Endothelial cell of umbilical vein (primary cell): ENCODE results near the gene HPSE2. TPM values are rescaled to one million over a fixed set of nuclear protein-coding genes. Genes with fewer than 3 reads are reported as not detected.

Experiments used
- BruUV-seq: library from RNA; stranded (reverse); fragments of 400-500 nt; replicated peaks from 2 replicates; lab custom pipeline; 2021; lab: Mats Ljungman, UMichigan
- CTCF ChIA-PET: fragments of 300-600, 350-600 bp; sonication (Branson Sonifier 250); formaldehyde crosslinking; loops from one replicate; lab custom pipeline; 2021; ENCODE audit warnings: antibody characterized with exemption, inconsistent platforms; lab: Charles Lee
- POLR2A ChIA-PET: fragments of 300-600, 350-600 bp; sonication (Branson Sonifier 250); formaldehyde crosslinking; loops from one replicate; lab custom pipeline; 2021; ENCODE audit warnings: antibody characterized with exemption, inconsistent platforms; lab: Charles Lee
- DNase-seq: peaks from one replicate; pipeline ENCODE4 v3.0.0-alpha.2; 2011; ENCODE audit warnings: low read depth, low spot score
- FAIRE-seq: peaks from 2 replicates; lab custom pipeline; 2011; peaks lifted over from hg19 to GRCh38; lab: Jason Lieb, UNC
- H2AFZ ChIP-seq: 2 replicates; pipeline ENCODE4 v1.6.0; 2012; ENCODE audit warnings: low read depth, low read length, control low read depth, inconsistent platforms
- H3K27ac ChIP-seq: 2 replicates; pipeline ENCODE4 v1.5.1; 2011; ENCODE audit warnings: low read depth, mild to moderate bottlenecking, control low read depth, low read length, moderate library complexity; ENCODE audit not compliant: insufficient read depth
- H3K27me3 ChIP-seq, 2 experiments: 2 replicates each; pipeline versions ENCODE4 v1.6.0 to v1.6.1; 2011; ENCODE audit warnings: low read length in 2 of 2, mixed read lengths in 1 of 2; ENCODE audit not compliant: control insufficient read depth in 2 of 2, insufficient read depth in 2 of 2
- H3K36me3 ChIP-seq, 2 experiments: 2 replicates in 1 of 2; 3 replicates in 1 of 2; pipeline ENCODE4 v1.5.1; 2011; ENCODE audit warnings: low read length in 2 of 2, mild to moderate bottlenecking in 1 of 2, moderate library complexity in 1 of 2; ENCODE audit not compliant: control insufficient read depth in 2 of 2, insufficient read depth in 2 of 2; ENCODE audit errors: extremely low read depth in 1 of 2
- H3K4me1 ChIP-seq: 3 replicates; pipeline ENCODE4 v1.5.1; 2011; ENCODE audit warnings: mild to moderate bottlenecking, low read length; ENCODE audit not compliant: control insufficient read depth, insufficient read depth; ENCODE audit errors: extremely low read depth
- H3K4me2 ChIP-seq: 2 replicates; pipeline ENCODE4 v1.6.1; 2011; ENCODE audit warnings: low read length, control low read depth, mixed read lengths; ENCODE audit not compliant: insufficient read depth
- H3K4me3 ChIP-seq, 3 experiments: fragments of 200-600 bp in 1 of 3; sonication (generic), shearing (Covaris generic) in 1 of 3; replicated peaks in 1 of 3; 2 replicates each; pipeline ENCODE4 v1.5.1; 2011 to 2016; ENCODE audit warnings: control low read depth in 3 of 3, low read length in 3 of 3, mild to moderate bottlenecking in 2 of 3, inconsistent platforms in 1 of 3, low read depth in 1 of 3, moderate library complexity in 1 of 3; ENCODE audit not compliant: insufficient read depth in 1 of 3
- H3K79me2 ChIP-seq: 2 replicates; pipeline ENCODE4 v1.6.0; 2012; ENCODE audit warnings: low read length, inconsistent platforms; ENCODE audit not compliant: control insufficient read depth, insufficient read depth
- H3K9ac ChIP-seq: replicated peaks from 2 replicates; pipeline ENCODE3; 2011; ENCODE audit warnings: low read length, control low read depth; ENCODE audit not compliant: insufficient read depth; ENCODE audit errors: extremely low read depth
- H3K9me1 ChIP-seq: replicated peaks from 3 replicates; pipeline ENCODE4 v1.6.0; 2011; ENCODE audit warnings: mild to moderate bottlenecking, low read length; ENCODE audit not compliant: control insufficient read depth, insufficient read depth; ENCODE audit errors: extremely low read depth
- H3K9me3 ChIP-seq: replicated peaks from 2 replicates; pipeline ENCODE4 v1.5.1; 2012; ENCODE audit warnings: low read length, inconsistent platforms; ENCODE audit not compliant: control insufficient read depth, insufficient read depth
- H4K20me1 ChIP-seq: replicated peaks from 2 replicates; pipeline ENCODE3; 2011; ENCODE audit warnings: mild to moderate bottlenecking, low read length; ENCODE audit not compliant: control insufficient read depth, insufficient read depth; ENCODE audit errors: extremely low read depth
- CTCF ChIP-seq, 2 donors: IDR thresholded peaks; 1 replicate in 1 of 2; 2 replicates in 1 of 2; pipeline ENCODE4 v1.5.1; 2011; ENCODE audit warnings: low read length in 2 of 2, mild to moderate bottlenecking in 2 of 2, moderate library complexity in 2 of 2, control low read depth in 1 of 2, inconsistent platforms in 1 of 2, low read depth in 1 of 2; ENCODE audit not compliant: insufficient read depth in 1 of 2; ENCODE audit errors: extremely low read depth in 1 of 2
- EZH2 ChIP-seq: IDR thresholded peaks from 2 replicates; pipeline ENCODE4 v1.6.1; 2012; ENCODE audit warnings: borderline replicate concordance, low read depth, mild to moderate bottlenecking, moderate library complexity, low read length, inconsistent platforms; ENCODE audit not compliant: severe bottlenecking
- FOS ChIP-seq: IDR thresholded peaks from 2 replicates; pipeline ENCODE4 v1.6.1; 2011; ENCODE audit warnings: mild to moderate bottlenecking, low read length, moderate library complexity, borderline replicate concordance; ENCODE audit not compliant: insufficient read depth
- GATA2 ChIP-seq: IDR thresholded peaks from 2 replicates; pipeline ENCODE4 v1.7.0; 2011; ENCODE audit warnings: low read depth, mild to moderate bottlenecking, moderate library complexity, mixed read lengths, low read length; ENCODE audit not compliant: insufficient read length, insufficient read depth
- JUN ChIP-seq: IDR thresholded peaks from 2 replicates; pipeline ENCODE4 v1.6.1; 2011; ENCODE audit warnings: borderline replicate concordance, low read depth; ENCODE audit not compliant: insufficient read length, insufficient read depth
- MYC ChIP-seq: IDR thresholded peaks from one replicate; pipeline ENCODE4 v1.6.1; 2011; ENCODE audit warnings: mild to moderate bottlenecking, low read depth, low read length
- POLR2A ChIP-seq: IDR thresholded peaks from 2 replicates; pipeline ENCODE4 v1.6.1; 2012; ENCODE audit warnings: low read depth, mild to moderate bottlenecking, control low read depth, low read length
- POLR2AphosphoS5 ChIP-seq: IDR thresholded peaks from 2 replicates; pipeline ENCODE4 v1.6.1; 2012; ENCODE audit warnings: low read depth, mild to moderate bottlenecking, control low read depth, low read length, moderate library complexity; ENCODE audit not compliant: insufficient read depth
- dilution Hi-C: fragments of 300-500 bp; cut with MboI; formaldehyde crosslinking; loops from one replicate; pipeline ENCODE4 v1.15.0; 2019; ENCODE audit warnings: low sequenced_read_pairs; ENCODE audit not compliant: extremely low pct_ligation_motif_present
- intact Hi-C: fragments of 100-400 bp; cut with micrococcal nuclease; formaldehyde crosslinking; loops from one replicate; pipeline ENCODE4 v1.10.0; 2022
- polyA plus RNA-seq, 4 experiments: library from polyadenylated mRNA; depleted of rRNA in 3 of 4; stranded (reverse) in 3 of 4; unstranded in 1 of 4; fragments of >200 nt; gene quantifications; 2 replicates each; pipeline versions ENCODE4 v1.2.1 to v1.2.3, GENCODE V29; 2011 to 2012; ENCODE audit warnings: missing spikeins in 1 of 4
- total RNA-seq: library from RNA; stranded (reverse); gene quantifications from 2 replicates; pipeline ENCODE4 v1.2.3, GENCODE V29; 2021
- TF ChIP-seq, protein P1 (sequence below): IDR thresholded peaks from 2 replicates; pipeline ENCODE4 v1.6.1; 2011; ENCODE audit not compliant: insufficient read depth, insufficient read length

HPSE2 gene
- total and polyA plus RNA-seq, 2 donors (not counting 3 experiments of a cell fraction or from before 2014, with no cell fraction given) = not detected

DNA sequence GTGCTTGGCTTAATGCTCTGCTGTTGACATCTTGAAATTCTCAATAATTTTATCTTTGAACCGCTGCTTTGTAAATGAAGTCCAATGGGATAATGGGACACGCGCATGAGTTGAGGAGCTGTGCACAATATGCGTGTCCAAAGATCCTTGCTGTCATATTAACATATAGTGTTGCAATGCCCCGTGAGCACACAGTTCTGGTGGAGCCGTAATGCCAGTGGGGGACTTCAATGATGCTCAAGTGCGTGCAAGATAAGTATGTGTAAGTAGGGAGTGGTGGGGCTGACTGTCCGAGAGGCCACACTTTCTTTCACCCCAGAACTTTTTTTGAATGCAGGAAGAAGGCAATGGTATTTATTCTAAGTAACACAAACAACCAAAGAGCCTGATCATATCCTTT is 711.5 kb downstream of the HPSE2 start:
- H3K4me3 ChIP-seq = no peak overlapping the region
- dilution Hi-C loops = no loop called here

GRCh38 chr10:98519841-98520240 is 715.8 kb downstream of the HPSE2 start:
- intact Hi-C loops = no loop called here
- TF ChIP-seq CTCF (IDR thresholded peaks at IDR 0.05; ENCODE audit: extremely low read depth in 1 of 2, insufficient read depth in 1 of 2, low read depth in 1 of 2, low read length in 2 of 2) (no peak), POLR2A (no peak), POLR2AphosphoS5 (no peak), GATA2 (no peak), MYC (no peak), FOS (no peak), EZH2 (no peak), JUN (no peak)
- TF ChIP-seq, protein P1, sequence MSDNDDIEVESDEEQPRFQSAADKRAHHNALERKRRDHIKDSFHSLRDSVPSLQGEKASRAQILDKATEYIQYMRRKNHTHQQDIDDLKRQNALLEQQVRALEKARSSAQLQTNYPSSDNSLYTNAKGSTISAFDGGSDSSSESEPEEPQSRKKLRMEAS = no peak
- POLR2A ChIA-PET = no interaction called here
- H3K4me1 ChIP-seq = no peaks in the 10 kb centered on the region
- no peak for FAIRE-seq
- H3K9ac ChIP-seq = no peak overlapping the region
- H2AFZ ChIP-seq = no peak overlapping the region
- H3K27ac ChIP-seq = no peak overlapping the region
- dilution Hi-C loops = no loop called here
- H3K79me2 ChIP-seq = no peaks in the 10 kb centered on the region
- H3K9me3 ChIP-seq = no peaks in the 10 kb centered on the region
- H3K27me3 ChIP-seq = no peaks in the 10 kb centered on the region
- BruUV-seq = no TSS peak
- no peaks in the 10 kb centered on the region for H3K36me3 ChIP-seq
- no peaks in the 10 kb centered on the region for H3K9me1 ChIP-seq
- no peak for DNase-seq
- no peaks in the 10 kb centered on the region for H4K20me1 ChIP-seq
- CTCF ChIA-PET = interaction anchor here (0.9 to 1.6 kb wide), 3 partner anchors 10 to 727 kb away, joined by 3 to 5 read pairs (median 3); no protein-coding TSS in a partner anchor
- no peak overlapping the region for H3K4me3 ChIP-seq
- no peak overlapping the region for H3K4me2 ChIP-seq

More for the DNA sequence above, 711.5 kb downstream of the HPSE2 start:
- no TSS peak for BruUV-seq
- no peaks in the 10 kb centered on the region for H3K79me2 ChIP-seq
- no peak overlapping the region for H3K9ac ChIP-seq
- TF ChIP-seq, protein P1 = no peak
- no peak for TF ChIP-seq POLR2A
- TF ChIP-seq EZH2 = no peak
- TF ChIP-seq POLR2AphosphoS5 = no peak
- no peak for TF ChIP-seq JUN
- H3K4me2 ChIP-seq = no peak overlapping the region
- H3K27me3 ChIP-seq = no peaks in the 10 kb centered on the region
- CTCF ChIA-PET = no interaction called here
- H4K20me1 ChIP-seq = no peaks in the 10 kb centered on the region
- H3K27ac ChIP-seq = no peak overlapping the region
- H2AFZ ChIP-seq = no peak overlapping the region
- no peaks in the 10 kb centered on the region for H3K36me3 ChIP-seq
- peaks cover 10% of the 10 kb centered on the region for H3K4me1 ChIP-seq
- no peak for DNase-seq
- no peak for FAIRE-seq
- no peaks in the 10 kb centered on the region for H3K9me3 ChIP-seq
- H3K9me1 ChIP-seq = no peaks in the 10 kb centered on the region
- POLR2A ChIA-PET = no interaction called here
- intact Hi-C loops = no loop called here
